ENCODE data around the gene PLEKHD1. TPM values are rescaled to one million over a fixed set of nuclear protein-coding genes. Genes with fewer than 3 reads are reported as not detected.

Gene PLEKHD1
- total RNA-seq, 1 experiment from 2014 or later: 0.15 TPM

DNA sequence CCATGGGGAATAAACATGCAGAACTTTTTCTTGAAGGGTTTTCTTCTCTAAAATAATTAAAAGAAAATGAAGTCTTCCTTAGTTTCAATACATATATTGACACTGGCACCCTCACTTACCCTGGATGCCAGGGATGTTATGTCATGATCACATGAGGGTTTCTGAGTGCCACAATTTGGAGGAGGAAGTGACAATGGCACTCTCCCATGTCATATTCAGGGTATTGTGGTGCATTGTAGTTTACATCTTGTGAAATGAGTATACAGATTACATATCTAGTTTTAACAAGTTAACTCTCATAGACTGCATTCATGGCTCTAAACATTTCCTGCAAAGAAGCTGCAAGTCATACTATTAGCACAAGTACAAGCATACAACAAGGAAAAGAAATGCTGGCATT is 52.4 kb downstream of the PLEKHD1 start:
- BruUV-seq (replicated peaks): no TSS peak
- Histone ChIP-seq H3K9me2 (replicated peaks; ENCODE audit: low read length) (no peaks in the 10 kb centered on the region), H3K4me3 (ENCODE audit: low read length) (no peak overlapping the region), H3K9me3 (ENCODE audit: low read length) (no peaks in the 10 kb centered on the region), H4K20me1 (ENCODE audit: low read length) (no peaks in the 10 kb centered on the region), H3K9ac (ENCODE audit: low read length) (no peak overlapping the region), H3K4me2 (ENCODE audit: low read length) (no peak overlapping the region), H3K79me2 (ENCODE audit: low read length) (no peaks in the 10 kb centered on the region), H3K36me3 (ENCODE audit: low read depth, low read length) (no peaks in the 10 kb centered on the region), H2AFZ (ENCODE audit: low read length) (no peak overlapping the region), H3K27ac (ENCODE audit: low read length) (no peak overlapping the region), H3F3A (ENCODE audit: low read length, unreplicated experiment) (no peaks in the 10 kb centered on the region), H3K27me3 (ENCODE audit: low read length) (0 out of 2 replicates have a peak, but pooled peaks cover 2% of the 10 kb centered on the region), H3K4me1 (ENCODE audit: insufficient read depth, low read length) (peaks cover 17% of the 10 kb centered on the region)
- TF ChIP-seq EZH2 (IDR thresholded peaks at IDR 0.05; ENCODE audit: low read length, unreplicated experiment) (no peak), EZH2phosphoT487 (IDR thresholded peaks at IDR 0.05; ENCODE audit: borderline replicate concordance, low read length) (no peak)
- TF ChIP-seq, protein P1, sequence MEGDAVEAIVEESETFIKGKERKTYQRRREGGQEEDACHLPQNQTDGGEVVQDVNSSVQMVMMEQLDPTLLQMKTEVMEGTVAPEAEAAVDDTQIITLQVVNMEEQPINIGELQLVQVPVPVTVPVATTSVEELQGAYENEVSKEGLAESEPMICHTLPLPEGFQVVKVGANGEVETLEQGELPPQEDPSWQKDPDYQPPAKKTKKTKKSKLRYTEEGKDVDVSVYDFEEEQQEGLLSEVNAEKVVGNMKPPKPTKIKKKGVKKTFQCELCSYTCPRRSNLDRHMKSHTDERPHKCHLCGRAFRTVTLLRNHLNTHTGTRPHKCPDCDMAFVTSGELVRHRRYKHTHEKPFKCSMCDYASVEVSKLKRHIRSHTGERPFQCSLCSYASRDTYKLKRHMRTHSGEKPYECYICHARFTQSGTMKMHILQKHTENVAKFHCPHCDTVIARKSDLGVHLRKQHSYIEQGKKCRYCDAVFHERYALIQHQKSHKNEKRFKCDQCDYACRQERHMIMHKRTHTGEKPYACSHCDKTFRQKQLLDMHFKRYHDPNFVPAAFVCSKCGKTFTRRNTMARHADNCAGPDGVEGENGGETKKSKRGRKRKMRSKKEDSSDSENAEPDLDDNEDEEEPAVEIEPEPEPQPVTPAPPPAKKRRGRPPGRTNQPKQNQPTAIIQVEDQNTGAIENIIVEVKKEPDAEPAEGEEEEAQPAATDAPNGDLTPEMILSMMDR (conservative IDR thresholded peaks at IDR 0.05; ENCODE audit: low read depth, low read length): no peak
- ChIA-PET CTCF (interaction anchor here (0.6 to 0.9 kb wide), 2 partner anchors 38 to 48 kb away, joined by 3 to 6 read pairs; partner anchors contain the start of gene CCDC177), POLR2A (ENCODE audit: unreplicated experiment) (no interaction called here)
- intact Hi-C loops (cut with micrococcal nuclease): no loop called here
- DNase-seq (no peak), ATAC-seq (no peak)

DNA sequence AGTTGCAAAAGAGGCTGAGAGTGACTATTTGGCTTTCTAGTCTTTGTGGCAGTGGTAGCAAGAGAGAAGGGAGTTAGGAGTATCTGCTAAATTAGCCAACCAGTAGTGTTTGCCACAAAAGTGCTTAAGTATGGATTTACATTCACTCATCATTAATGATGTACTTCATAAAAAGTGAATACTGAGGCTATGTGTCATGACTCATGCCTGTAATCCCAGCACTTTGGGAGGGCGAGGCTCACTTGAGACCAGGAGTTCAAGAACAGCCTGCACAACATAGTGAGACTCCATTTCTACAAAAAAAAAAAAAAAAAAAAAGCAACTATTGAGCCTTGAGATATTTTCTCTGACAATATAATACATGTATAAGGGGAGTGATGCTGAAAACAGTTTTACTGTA is 53.4 kb downstream of the PLEKHD1 start:
- Histone ChIP-seq H3K9ac (ENCODE audit: low read length) (no peak overlapping the region), H3K36me3 (ENCODE audit: low read depth, low read length) (no peaks in the 10 kb centered on the region), H3K27ac (ENCODE audit: low read length) (no peak overlapping the region), H3F3A (ENCODE audit: low read length, unreplicated experiment) (no peaks in the 10 kb centered on the region), H3K9me2 (replicated peaks; ENCODE audit: low read length) (no peaks in the 10 kb centered on the region), H3K27me3 (ENCODE audit: low read length) (0 out of 2 replicates have a peak, but pooled peaks cover 2% of the 10 kb centered on the region), H3K79me2 (ENCODE audit: low read length) (no peaks in the 10 kb centered on the region), H3K4me3 (ENCODE audit: low read length) (no peak overlapping the region), H2AFZ (ENCODE audit: low read length) (no peak overlapping the region), H3K4me1 (ENCODE audit: insufficient read depth, low read length) (peaks cover 7% of the 10 kb centered on the region), H4K20me1 (ENCODE audit: low read length) (no peaks in the 10 kb centered on the region), H3K9me3 (ENCODE audit: low read length) (no peaks in the 10 kb centered on the region), H3K4me2 (ENCODE audit: low read length) (no peak overlapping the region)
- no TSS peak for BruUV-seq (replicated peaks)
- ChIA-PET POLR2A (ENCODE audit: unreplicated experiment) (no interaction called here), CTCF (no interaction called here)
- intact Hi-C loops (cut with micrococcal nuclease): no loop called here
- no peak for TF ChIP-seq EZH2phosphoT487 (IDR thresholded peaks at IDR 0.05; ENCODE audit: borderline replicate concordance, low read length)
- TF ChIP-seq, protein P1 (conservative IDR thresholded peaks at IDR 0.05; ENCODE audit: low read depth, low read length): no peak
- TF ChIP-seq EZH2 (IDR thresholded peaks at IDR 0.05; ENCODE audit: low read length, unreplicated experiment): no peak
- DNase-seq (no peak), ATAC-seq (no peak)

DNA sequence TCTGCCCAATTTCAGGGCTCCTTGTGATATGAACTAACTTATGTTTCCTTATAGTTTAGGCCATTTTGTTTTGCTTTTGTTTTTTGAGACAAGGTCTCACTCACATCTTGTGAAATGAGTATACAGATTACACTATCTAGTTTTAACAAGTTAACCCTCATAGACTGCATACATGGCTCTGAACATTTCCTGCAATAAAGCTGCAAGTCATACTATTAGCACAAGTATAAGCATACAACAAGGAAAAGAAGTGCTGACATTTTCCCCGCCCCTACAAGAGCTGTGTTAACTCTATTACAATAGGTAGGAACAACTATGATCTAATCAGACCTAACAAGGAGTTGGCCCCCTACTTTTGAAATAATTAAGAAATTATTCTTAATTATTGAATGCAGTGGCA is 54.2 kb downstream of the PLEKHD1 start:
- no peaks in the 10 kb centered on the region for H3K36me3 ChIP-seq (ENCODE audit: low read depth, low read length)
- intact Hi-C loops (cut with micrococcal nuclease): no loop called here
- no peaks in the 10 kb centered on the region for H3K79me2 ChIP-seq (ENCODE audit: low read length)
- POLR2A ChIA-PET (ENCODE audit: unreplicated experiment): no interaction called here
- H3K9ac ChIP-seq (ENCODE audit: low read length): no peak overlapping the region
- no peak overlapping the region for H3K4me2 ChIP-seq (ENCODE audit: low read length)
- TF ChIP-seq EZH2phosphoT487 (IDR thresholded peaks at IDR 0.05; ENCODE audit: borderline replicate concordance, low read length) (no peak), EZH2 (IDR thresholded peaks at IDR 0.05; ENCODE audit: low read length, unreplicated experiment) (no peak)
- TF ChIP-seq, protein P1 (conservative IDR thresholded peaks at IDR 0.05; ENCODE audit: low read depth, low read length): no peak
- no peaks in the 10 kb centered on the region for H3K9me2 ChIP-seq (replicated peaks; ENCODE audit: low read length)
- ATAC-seq (no peak), DNase-seq (no peak)
- H3K4me1 ChIP-seq (ENCODE audit: insufficient read depth, low read length): peaks cover 4% of the 10 kb centered on the region; the same call in 1 of the 2 replicates
- no peaks in the 10 kb centered on the region for H4K20me1 ChIP-seq (ENCODE audit: low read length)
- no peak overlapping the region for H3K27ac ChIP-seq (ENCODE audit: low read length)
- no peaks in the 10 kb centered on the region for H3K9me3 ChIP-seq (ENCODE audit: low read length)
- CTCF ChIA-PET: no interaction called here
- BruUV-seq (replicated peaks): no TSS peak
- H2AFZ ChIP-seq (ENCODE audit: low read length): no peak overlapping the region
- no peak overlapping the region for H3K4me3 ChIP-seq (ENCODE audit: low read length)
- H3F3A ChIP-seq (ENCODE audit: low read length, unreplicated experiment): no peaks in the 10 kb centered on the region
- 0 out of 2 replicates have a peak, but pooled peaks cover 2% of the 10 kb centered on the region for H3K27me3 ChIP-seq (ENCODE audit: low read length)

All from PC-3 (cell line).